ENCODE measurements around the gene THSD7B. TPM values are rescaled to one million over a fixed set of nuclear protein-coding genes. Genes with fewer than 3 reads are reported as not detected.

THSD7B gene
- total and polyA plus RNA-seq, 2 experiments from 2014 or later = 0.86 to 3.8 TPM

GRCh38 chr2:137187216-137187615 is 421.9 kb downstream of the THSD7B start:
- Mint-ChIP-seq H3K9me3 (no peaks in the 10 kb centered on the region; the same call in 2 of the 3 replicates), H3K4me1 (peaks cover 12% of the 10 kb centered on the region; the same call in 2 of the 3 replicates), H3K36me3 (ENCODE audit: low read depth) (no peaks in the 10 kb centered on the region), H3K27me3 (ENCODE audit: insufficient read depth, low read depth, poor library complexity) (no peaks in the 10 kb centered on the region), H3K4me3 (no peak overlapping the region), H3K27ac (no peak overlapping the region)
- Histone ChIP-seq H3K27ac (ENCODE audit: low read depth) (no peak overlapping the region), H3K4me3 (no peak overlapping the region), H3K36me3 (ENCODE audit: insufficient read depth) (no peaks in the 10 kb centered on the region), H3K4me1 (ENCODE audit: insufficient read depth) (no peaks in the 10 kb centered on the region), H3K4me2 (no peak overlapping the region), H4K20me1 (replicated peaks; ENCODE audit: insufficient read depth) (no peaks in the 10 kb centered on the region), H2AFZ (no peak overlapping the region), H3F3A (replicated peaks; ENCODE audit: low read depth) (no peaks in the 10 kb centered on the region), H3K27me3 (ENCODE audit: insufficient read depth) (no peaks in the 10 kb centered on the region), H3K79me2 (replicated peaks; ENCODE audit: insufficient read depth) (no peaks in the 10 kb centered on the region), H3K9me2 (ENCODE audit: insufficient read depth) (no peaks in the 10 kb centered on the region)
- no peak for TF ChIP-seq JUNB (IDR thresholded peaks at IDR 0.05; ENCODE audit: unreplicated experiment)
- TF ChIP-seq NANOG (IDR thresholded peaks at IDR 0.05; ENCODE audit: borderline replicate concordance) = no peak
- no peak for TF ChIP-seq ZNF114 (CRISPR knock-in tag; IDR thresholded peaks at IDR 0.05)
- no peak for TF ChIP-seq ZNF462 (CRISPR knock-in tag; IDR thresholded peaks at IDR 0.05)
- no peak for TF ChIP-seq POLR2AphosphoS5 (IDR thresholded peaks at IDR 0.05; ENCODE audit: low read depth)
- TF ChIP-seq EZH2 (IDR thresholded peaks at IDR 0.05; ENCODE audit: low read depth, unreplicated experiment) = no peak
- no peak for TF ChIP-seq STAT1 (IDR thresholded peaks at IDR 0.05; ENCODE audit: unreplicated experiment)
- no peak for TF ChIP-seq CTCF (conservative IDR thresholded peaks at IDR 0.05; ENCODE audit: low read depth in 2 of 2)
- TF ChIP-seq REST (IDR thresholded peaks at IDR 0.05; ENCODE audit: unreplicated experiment) = no peak
- TF ChIP-seq EZH2phosphoT487 (IDR thresholded peaks at IDR 0.05; ENCODE audit: unreplicated experiment) = no peak
- TF ChIP-seq ETS1 (IDR thresholded peaks at IDR 0.05) = no peak
- TF ChIP-seq ZNF331 (CRISPR knock-in tag; IDR thresholded peaks at IDR 0.05; ENCODE audit: low read depth) = no peak
- TF ChIP-seq CREB1 (CRISPR knock-in tag; IDR thresholded peaks at IDR 0.05; ENCODE audit: low read depth) = no peak
- no peak for DNase-seq (ENCODE audit: low spot score)
- no peak for ATAC-seq
